GM23338 (cell line): ENCODE measurements around the gene CSNK1E. TPM values are rescaled to one million over a fixed set of nuclear protein-coding genes. Genes with fewer than 3 reads are reported as not detected.

Experiments used
- ATAC-seq: fragments of 200-7000 bp; cut with Tn5 transposase; 3 replicates; pipeline ENCODE4 v1.9.1; 2020
- DNase-seq: peaks from one replicate; pipeline ENCODE4 v3.0.0-alpha.2; 2015; ENCODE audit warnings: low spot score
- H2AFZ ChIP-seq: fragments of 200-600 bp; sonication (generic); 2 replicates; pipeline ENCODE4 v1.8.0; 2016; ENCODE audit warnings: antibody characterized with exemption, mild to moderate bottlenecking, moderate library complexity
- H3F3A ChIP-seq: fragments of 200-600 bp; sonication (generic); replicated peaks from 2 replicates; pipeline ENCODE4 v1.8.0; 2017; ENCODE audit warnings: antibody characterized with exemption, mixed run types, low read depth
- H3K27ac ChIP-seq: fragments of 200-600 bp; sonication (generic); 2 replicates; pipeline ENCODE4 v1.6.1; 2016; ENCODE audit warnings: low read depth
- H3K27me3 ChIP-seq: fragments of 200-600 bp; sonication (generic); 2 replicates; pipeline ENCODE4 v1.8.0; 2016; ENCODE audit warnings: mild to moderate bottlenecking, mixed run types, moderate library complexity; ENCODE audit not compliant: insufficient read depth
- H3K36me3 ChIP-seq: fragments of 200-600 bp; sonication (generic); 2 replicates; pipeline ENCODE4 v1.8.0; 2016; ENCODE audit warnings: mild to moderate bottlenecking; ENCODE audit not compliant: insufficient read depth
- H3K4me1 ChIP-seq: fragments of 200-600 bp; sonication (generic); 2 replicates; pipeline ENCODE4 v1.8.0; 2016; ENCODE audit warnings: mild to moderate bottlenecking, moderate library complexity; ENCODE audit not compliant: insufficient read depth
- H3K4me2 ChIP-seq: fragments of 200-600 bp; sonication (generic); 2 replicates; pipeline ENCODE4 v1.7.1; 2017; ENCODE audit warnings: mixed run types
- H3K4me3 ChIP-seq: fragments of 200-600 bp; sonication (generic); 2 replicates; pipeline ENCODE4 v1.6.1; 2016; ENCODE audit warnings: mixed run types
- H3K79me2 ChIP-seq: fragments of 200-600 bp; sonication (generic); replicated peaks from 2 replicates; pipeline ENCODE4 v1.8.0; 2017; ENCODE audit warnings: mild to moderate bottlenecking; ENCODE audit not compliant: insufficient read depth
- H3K9me2 ChIP-seq: fragments of 200-600 bp; sonication (generic); 2 replicates; pipeline ENCODE4 v1.8.0; 2017; ENCODE audit not compliant: insufficient read depth
- H4K20me1 ChIP-seq: fragments of 200-600 bp; sonication (generic); replicated peaks from 2 replicates; pipeline ENCODE4 v1.8.0; 2017; ENCODE audit warnings: mild to moderate bottlenecking; ENCODE audit not compliant: insufficient read depth
- H3K27ac Mint-ChIP-seq: 2 replicates; pipeline ENCODE4 v1.8.0; 2020; ENCODE audit warnings: inconsistent platforms, mild to moderate bottlenecking, moderate library complexity, mixed read lengths
- H3K27me3 Mint-ChIP-seq: 3 replicates; pipeline ENCODE4 v1.8.0; 2022; ENCODE audit warnings: low read depth, mild to moderate bottlenecking, moderate library complexity, mixed read lengths, inconsistent platforms; ENCODE audit not compliant: insufficient read depth, poor library complexity
- H3K36me3 Mint-ChIP-seq: 3 replicates; pipeline ENCODE4 v1.8.0; 2021; ENCODE audit warnings: low read depth, mild to moderate bottlenecking, inconsistent platforms, moderate library complexity, mixed read lengths
- H3K4me1 Mint-ChIP-seq: 3 replicates; pipeline ENCODE4 v1.8.0; 2020; ENCODE audit warnings: mild to moderate bottlenecking, inconsistent platforms, mixed read lengths
- H3K4me3 Mint-ChIP-seq: 3 replicates; pipeline ENCODE4 v1.8.0; 2021; ENCODE audit warnings: moderate library complexity, mild to moderate bottlenecking, inconsistent platforms, mixed read lengths
- H3K9me3 Mint-ChIP-seq: 3 replicates; pipeline ENCODE4 v1.8.0; 2020; ENCODE audit warnings: moderate library complexity, mild to moderate bottlenecking, inconsistent platforms, mixed read lengths
- CREB1 ChIP-seq: fragments of 250-450 bp; sonication (Bioruptor Pico); IDR thresholded peaks from 2 replicates; pipeline ENCODE4 v1.5.0; 2020; ENCODE audit warnings: low read depth, mild to moderate bottlenecking, moderate library complexity
- ETS1 ChIP-seq: IDR thresholded peaks from 2 replicates; pipeline ENCODE4 v1.6.1; 2016; ENCODE audit warnings: antibody characterized with exemption
- EZH2 ChIP-seq: fragments of 200-600 bp; sonication (generic); IDR thresholded peaks from one replicate; pipeline ENCODE4 v1.8.0; 2017; ENCODE audit warnings: antibody characterized with exemption, mild to moderate bottlenecking, low read depth; ENCODE audit not compliant: unreplicated experiment
- EZH2phosphoT487 ChIP-seq: fragments of 200-600 bp; sonication (generic); IDR thresholded peaks from one replicate; pipeline ENCODE4 v1.8.1; 2018; ENCODE audit warnings: antibody characterized with exemption; ENCODE audit not compliant: unreplicated experiment
- JUNB ChIP-seq: IDR thresholded peaks from one replicate; pipeline ENCODE4 v1.6.1; 2016; ENCODE audit warnings: antibody characterized with exemption; ENCODE audit not compliant: unreplicated experiment
- NANOG ChIP-seq: IDR thresholded peaks from 2 replicates; pipeline ENCODE4 v1.6.1; 2016; ENCODE audit warnings: antibody characterized with exemption, borderline replicate concordance
- POLR2AphosphoS5 ChIP-seq: IDR thresholded peaks from 2 replicates; pipeline ENCODE4 v1.6.1; 2016; ENCODE audit warnings: antibody characterized with exemption, low read depth
- STAT1 ChIP-seq: IDR thresholded peaks from one replicate; pipeline ENCODE4 v1.6.1; 2016; ENCODE audit warnings: antibody characterized with exemption; ENCODE audit not compliant: unreplicated experiment
- ZNF114 ChIP-seq: fragments of 250-450 bp; sonication (Bioruptor Pico); IDR thresholded peaks from 2 replicates; pipeline ENCODE4 v1.5.0; 2020; ENCODE audit warnings: mild to moderate bottlenecking, moderate library complexity
- ZNF331 ChIP-seq: fragments of 250-450 bp; sonication (Bioruptor Pico); IDR thresholded peaks from 2 replicates; pipeline ENCODE4 v1.5.0; 2020; ENCODE audit warnings: low read depth, mild to moderate bottlenecking, moderate library complexity
- ZNF462 ChIP-seq: fragments of 250-450 bp; sonication (Bioruptor Pico); IDR thresholded peaks from 2 replicates; pipeline ENCODE4 v1.5.0; 2020; ENCODE audit warnings: mild to moderate bottlenecking, moderate library complexity
- polyA plus RNA-seq: library from polyadenylated mRNA; unstranded; fragments of >200 nt; fragmentation: Nextera tagmentation; extraction: Ambion mirVana; gene quantifications from 2 replicates; pipeline ENCODE4 v1.2.1, GENCODE V29; 2016
- total RNA-seq: library from RNA; depleted of rRNA; stranded (reverse); fragments of >200 nt; shearing (Covaris generic); gene quantifications from 2 replicates; pipeline ENCODE4 v1.2.3, GENCODE V29; 2014
- TF ChIP-seq, protein P1 (sequence below), 2 experiments: fragments of 200-600 bp in 1 of 2; sonication (generic) in 1 of 2; conservative IDR thresholded peaks; 2 replicates each; pipeline versions ENCODE4 v1.5.1 to v1.6.1; 2016 to 2017; ENCODE audit warnings: antibody characterized with exemption in 2 of 2, low read depth in 2 of 2, mild to moderate bottlenecking in 2 of 2, moderate library complexity in 1 of 2
- TF ChIP-seq, protein P2 (sequence below): IDR thresholded peaks from one replicate; pipeline ENCODE4 v1.6.1; 2018; ENCODE audit warnings: antibody characterized with exemption; ENCODE audit not compliant: unreplicated experiment

The CSNK1E gene
- total and polyA plus RNA-seq, 2 experiments from 2014 or later, result 180 to 259 TPM

DNA sequence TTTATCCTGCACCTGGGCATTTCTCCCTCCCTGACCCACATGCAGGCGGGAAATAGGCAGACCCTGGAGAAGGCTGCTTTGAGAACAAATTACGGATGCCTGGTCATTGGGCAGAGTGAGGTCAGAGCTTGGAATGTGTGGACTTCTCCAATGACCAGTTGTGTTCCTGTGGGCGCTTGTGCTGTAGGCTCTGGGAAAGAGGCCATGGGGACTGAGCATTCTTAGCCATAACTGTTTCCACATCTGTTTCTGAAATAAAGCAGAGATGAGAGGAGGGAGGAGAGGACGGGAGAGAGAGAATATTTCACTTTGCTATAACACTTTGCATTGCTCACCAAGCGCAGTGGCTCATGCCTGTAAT, 33.2 kb downstream of the CSNK1E start:
- peaks cover 21% of the 10 kb centered on the region for H3K4me1 Mint-ChIP-seq
- H4K20me1 ChIP-seq, result no peaks in the 10 kb centered on the region; the same call in 1 of the 2 replicates
- DNase-seq, result no peak
- H3K27me3 Mint-ChIP-seq, result peaks cover 23% of the 10 kb centered on the region
- peaks cover 13% of the 10 kb centered on the region; the same call in 2 of the 3 replicates for H3K36me3 Mint-ChIP-seq
- H3K9me2 ChIP-seq, result no peaks in the 10 kb centered on the region
- H3K36me3 ChIP-seq, result no peaks in the 10 kb centered on the region; the same call in 1 of the 2 replicates
- no peak overlapping the region for H3K4me3 ChIP-seq
- H3K27ac ChIP-seq, result peak overlapping the region; percentile 76
- H3K27me3 ChIP-seq, result no peaks in the 10 kb centered on the region
- no peak overlapping the region for H2AFZ ChIP-seq
- no peaks in the 10 kb centered on the region for H3K79me2 ChIP-seq
- ATAC-seq, result no peak
- no peak for TF ChIP-seq JUNB
- TF ChIP-seq, protein P1, sequence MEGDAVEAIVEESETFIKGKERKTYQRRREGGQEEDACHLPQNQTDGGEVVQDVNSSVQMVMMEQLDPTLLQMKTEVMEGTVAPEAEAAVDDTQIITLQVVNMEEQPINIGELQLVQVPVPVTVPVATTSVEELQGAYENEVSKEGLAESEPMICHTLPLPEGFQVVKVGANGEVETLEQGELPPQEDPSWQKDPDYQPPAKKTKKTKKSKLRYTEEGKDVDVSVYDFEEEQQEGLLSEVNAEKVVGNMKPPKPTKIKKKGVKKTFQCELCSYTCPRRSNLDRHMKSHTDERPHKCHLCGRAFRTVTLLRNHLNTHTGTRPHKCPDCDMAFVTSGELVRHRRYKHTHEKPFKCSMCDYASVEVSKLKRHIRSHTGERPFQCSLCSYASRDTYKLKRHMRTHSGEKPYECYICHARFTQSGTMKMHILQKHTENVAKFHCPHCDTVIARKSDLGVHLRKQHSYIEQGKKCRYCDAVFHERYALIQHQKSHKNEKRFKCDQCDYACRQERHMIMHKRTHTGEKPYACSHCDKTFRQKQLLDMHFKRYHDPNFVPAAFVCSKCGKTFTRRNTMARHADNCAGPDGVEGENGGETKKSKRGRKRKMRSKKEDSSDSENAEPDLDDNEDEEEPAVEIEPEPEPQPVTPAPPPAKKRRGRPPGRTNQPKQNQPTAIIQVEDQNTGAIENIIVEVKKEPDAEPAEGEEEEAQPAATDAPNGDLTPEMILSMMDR (conservative IDR thresholded peaks at IDR 0.05; ENCODE audit: low read depth in 2 of 2), result no peak
- TF ChIP-seq EZH2, result no peak
- TF ChIP-seq ZNF114 (CRISPR knock-in tag), result no peak
- TF ChIP-seq STAT1, result no peak
- TF ChIP-seq EZH2phosphoT487, result no peak
- no peak for TF ChIP-seq POLR2AphosphoS5
- TF ChIP-seq ZNF331, result no peak
- TF ChIP-seq NANOG, result no peak
- TF ChIP-seq, protein P2, sequence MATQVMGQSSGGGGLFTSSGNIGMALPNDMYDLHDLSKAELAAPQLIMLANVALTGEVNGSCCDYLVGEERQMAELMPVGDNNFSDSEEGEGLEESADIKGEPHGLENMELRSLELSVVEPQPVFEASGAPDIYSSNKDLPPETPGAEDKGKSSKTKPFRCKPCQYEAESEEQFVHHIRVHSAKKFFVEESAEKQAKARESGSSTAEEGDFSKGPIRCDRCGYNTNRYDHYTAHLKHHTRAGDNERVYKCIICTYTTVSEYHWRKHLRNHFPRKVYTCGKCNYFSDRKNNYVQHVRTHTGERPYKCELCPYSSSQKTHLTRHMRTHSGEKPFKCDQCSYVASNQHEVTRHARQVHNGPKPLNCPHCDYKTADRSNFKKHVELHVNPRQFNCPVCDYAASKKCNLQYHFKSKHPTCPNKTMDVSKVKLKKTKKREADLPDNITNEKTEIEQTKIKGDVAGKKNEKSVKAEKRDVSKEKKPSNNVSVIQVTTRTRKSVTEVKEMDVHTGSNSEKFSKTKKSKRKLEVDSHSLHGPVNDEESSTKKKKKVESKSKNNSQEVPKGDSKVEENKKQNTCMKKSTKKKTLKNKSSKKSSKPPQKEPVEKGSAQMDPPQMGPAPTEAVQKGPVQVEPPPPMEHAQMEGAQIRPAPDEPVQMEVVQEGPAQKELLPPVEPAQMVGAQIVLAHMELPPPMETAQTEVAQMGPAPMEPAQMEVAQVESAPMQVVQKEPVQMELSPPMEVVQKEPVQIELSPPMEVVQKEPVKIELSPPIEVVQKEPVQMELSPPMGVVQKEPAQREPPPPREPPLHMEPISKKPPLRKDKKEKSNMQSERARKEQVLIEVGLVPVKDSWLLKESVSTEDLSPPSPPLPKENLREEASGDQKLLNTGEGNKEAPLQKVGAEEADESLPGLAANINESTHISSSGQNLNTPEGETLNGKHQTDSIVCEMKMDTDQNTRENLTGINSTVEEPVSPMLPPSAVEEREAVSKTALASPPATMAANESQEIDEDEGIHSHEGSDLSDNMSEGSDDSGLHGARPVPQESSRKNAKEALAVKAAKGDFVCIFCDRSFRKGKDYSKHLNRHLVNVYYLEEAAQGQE, result no peak
- TF ChIP-seq ZNF462 (CRISPR knock-in tag), result no peak
- no peak for TF ChIP-seq ETS1
- TF ChIP-seq CREB1 (CRISPR knock-in tag), result no peak
- peak overlapping the region; percentile 68; the same call in 1 of the 2 replicates for H3K27ac Mint-ChIP-seq
- no peak overlapping the region for H3K4me2 ChIP-seq
- no peak overlapping the region for H3K4me3 Mint-ChIP-seq
- peaks cover 33% of the 10 kb centered on the region for H3F3A ChIP-seq
- no peaks in the 10 kb centered on the region; the same call in 1 of the 3 replicates for H3K9me3 Mint-ChIP-seq
- peaks cover 14% of the 10 kb centered on the region for H3K4me1 ChIP-seq
